GM19438 (cell line): Measurements from ENCODE around the gene PRDM13.

Source experiments
- ATAC-seq: cut with Tn5 transposase; IDR thresholded peaks from one replicate; pipeline ENCODE4 v1.9.1; 2021; ENCODE audit warnings: low read depth; ENCODE audit not compliant: unreplicated experiment

The PRDM13 gene

GRCh38 chr6:99603421-99604165 lies 3.0 kb upstream of the PRDM13 start:
- peak; percentile 43 for ATAC-seq

DNA sequence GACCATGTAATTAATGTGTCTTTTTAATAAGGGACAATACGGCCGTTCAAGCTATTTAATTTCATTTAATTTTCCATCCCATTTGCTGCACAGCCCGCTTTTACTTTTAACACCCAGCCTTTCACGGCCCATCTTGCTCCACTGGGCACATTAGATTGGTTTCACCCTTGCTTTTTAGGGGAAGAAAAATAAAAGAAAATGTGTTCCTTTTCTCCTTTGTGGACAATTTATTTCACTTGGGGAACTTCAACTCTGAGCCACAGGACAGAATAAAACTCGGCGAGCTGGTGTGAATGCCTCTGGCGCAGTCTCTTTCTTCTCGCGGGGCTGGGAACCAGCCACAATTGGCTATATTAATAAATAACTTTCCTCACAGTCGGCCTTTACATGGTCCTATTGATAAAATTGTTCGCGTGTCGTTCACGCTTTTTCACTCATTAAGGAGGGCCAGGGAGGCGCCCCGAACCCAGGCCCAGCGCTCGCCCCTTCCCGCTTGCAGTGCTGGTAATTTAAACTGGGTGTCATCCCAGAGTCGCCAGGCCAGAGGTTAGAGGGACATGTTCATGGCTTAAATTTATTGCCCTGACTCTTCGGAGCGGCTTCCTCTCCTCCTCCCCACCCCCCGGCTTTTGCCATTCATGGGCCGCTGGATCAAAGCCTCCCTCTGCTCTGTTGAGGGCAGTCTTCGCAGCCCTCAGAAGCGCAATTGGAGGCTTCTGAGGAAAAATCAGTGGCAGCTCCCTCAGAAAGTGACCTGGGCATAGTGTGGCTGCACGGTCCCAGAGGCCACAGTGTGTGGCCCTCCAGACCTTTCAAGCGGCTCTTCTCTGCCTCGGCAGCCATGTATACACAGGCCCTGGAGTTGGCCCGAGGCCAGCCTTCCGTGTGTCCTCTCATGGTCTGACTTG lies 2.2 kb upstream of the PRDM13 start:
- ATAC-seq: no peak

DNA sequence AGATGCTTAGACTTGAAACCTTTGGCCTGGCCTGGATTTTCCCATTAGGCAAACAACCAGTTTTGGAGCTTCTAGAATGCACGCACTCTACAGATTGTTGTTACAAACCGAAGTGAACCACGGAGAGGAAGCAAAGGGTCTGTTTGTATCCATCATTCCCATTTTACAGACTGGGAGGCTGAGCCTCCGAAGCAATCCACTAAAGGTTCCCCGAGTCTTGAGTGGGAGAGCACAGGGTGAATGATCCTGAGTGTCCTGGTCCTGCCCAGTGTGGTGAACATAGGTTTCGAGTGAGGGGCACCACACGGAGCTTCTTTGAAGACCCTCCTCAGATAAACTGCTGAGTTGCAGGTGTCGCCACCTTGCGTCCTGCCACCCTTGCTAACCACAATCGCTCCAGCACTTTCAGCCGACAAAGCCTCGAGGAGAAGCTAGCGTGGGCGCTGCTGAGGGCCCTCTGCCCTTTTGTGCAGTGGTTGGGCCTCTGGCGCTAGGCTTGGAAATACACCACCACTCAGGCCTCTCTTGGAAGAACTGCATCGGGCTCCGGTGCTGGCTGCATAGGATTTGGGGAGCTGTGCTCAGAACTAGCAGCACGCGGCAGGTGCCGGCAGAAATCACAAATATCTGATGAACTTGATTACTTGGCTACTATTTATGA lies 1.4 kb upstream of the PRDM13 start:
- ATAC-seq: no peak

- ATAC-seq: no peak
These were observed 550 bp upstream of the PRDM13 start for GRCh38 chr6:99605911-99606655.

DNA sequence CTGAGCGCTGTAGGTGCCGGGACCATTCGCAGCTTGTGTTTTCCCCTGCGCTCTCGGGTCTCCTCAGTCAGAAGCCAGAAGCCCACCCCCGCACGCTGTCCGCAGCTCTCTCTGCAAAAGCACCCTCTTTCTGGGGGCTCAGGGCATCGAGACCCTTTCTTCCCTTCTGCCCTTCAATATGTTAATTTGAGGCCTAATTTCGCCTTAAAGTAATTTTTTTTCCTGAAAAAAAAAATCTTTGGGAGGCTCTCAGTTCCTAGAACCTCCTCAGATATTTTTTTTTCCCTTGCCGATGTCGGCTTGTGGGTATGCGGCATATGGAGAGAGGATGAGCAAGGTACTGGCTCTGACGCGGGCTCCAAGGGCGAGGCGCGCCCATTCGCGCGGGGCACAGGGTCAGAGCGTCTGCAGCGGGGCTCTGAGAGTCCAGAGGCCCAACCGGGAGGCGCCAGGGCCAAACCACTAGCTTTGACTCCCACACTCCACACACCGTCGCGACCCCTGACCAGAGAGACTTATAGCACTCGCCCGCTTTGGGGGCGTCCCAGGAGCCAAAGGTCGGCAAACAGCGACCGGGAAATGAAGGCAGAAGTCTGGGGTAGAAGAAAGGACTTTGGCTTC lies 893 bp downstream of the PRDM13 start:
- ATAC-seq: no peak

- ATAC-seq: no peak
These were observed 1.6 kb downstream of the PRDM13 start for GRCh38 chr6:99608059-99608885.

DNA sequence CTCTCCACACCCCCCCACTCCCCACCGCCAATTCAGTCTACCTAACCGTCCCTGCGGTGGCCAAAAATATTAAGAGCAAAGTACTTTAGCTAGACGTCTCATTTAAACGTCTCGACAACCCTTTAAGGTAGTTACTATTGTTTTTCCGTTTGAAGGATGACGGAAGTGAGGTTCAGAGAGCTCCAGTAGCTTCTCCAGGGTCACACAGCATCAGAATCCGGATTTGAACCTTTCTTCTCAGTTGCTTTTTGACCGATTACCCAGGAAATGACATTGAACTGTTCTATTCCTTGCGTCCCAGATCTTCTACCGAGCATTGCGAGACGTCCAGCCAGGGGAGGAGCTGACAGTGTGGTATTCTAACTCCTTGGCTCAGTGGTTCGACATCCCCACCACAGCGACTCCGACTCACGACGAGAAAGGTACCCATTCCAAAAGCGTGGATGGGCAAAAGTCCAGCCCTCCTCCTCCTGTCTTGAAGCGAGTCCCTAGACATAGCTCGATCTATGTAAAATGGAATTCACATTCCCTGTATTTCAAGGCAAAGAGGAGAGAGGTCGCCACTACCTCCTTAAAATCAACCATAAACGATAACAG lies 2.4 kb downstream of the PRDM13 start:
- ATAC-seq: no peak

GRCh38 chr6:99609905-99610489 lies 3.4 kb downstream of the PRDM13 start:
- no peak for ATAC-seq

GRCh38 chr6:99611148-99611547 lies 4.5 kb downstream of the PRDM13 start:
- peak; percentile 40 for ATAC-seq

GRCh38 chr6:99612551-99613408 lies 6.1 kb downstream of the PRDM13 start:
- peak; percentile 0 for ATAC-seq

GRCh38 chr6:99613409-99613704 lies 6.7 kb downstream of the PRDM13 start:
- ATAC-seq: peak; percentile 52

DNA sequence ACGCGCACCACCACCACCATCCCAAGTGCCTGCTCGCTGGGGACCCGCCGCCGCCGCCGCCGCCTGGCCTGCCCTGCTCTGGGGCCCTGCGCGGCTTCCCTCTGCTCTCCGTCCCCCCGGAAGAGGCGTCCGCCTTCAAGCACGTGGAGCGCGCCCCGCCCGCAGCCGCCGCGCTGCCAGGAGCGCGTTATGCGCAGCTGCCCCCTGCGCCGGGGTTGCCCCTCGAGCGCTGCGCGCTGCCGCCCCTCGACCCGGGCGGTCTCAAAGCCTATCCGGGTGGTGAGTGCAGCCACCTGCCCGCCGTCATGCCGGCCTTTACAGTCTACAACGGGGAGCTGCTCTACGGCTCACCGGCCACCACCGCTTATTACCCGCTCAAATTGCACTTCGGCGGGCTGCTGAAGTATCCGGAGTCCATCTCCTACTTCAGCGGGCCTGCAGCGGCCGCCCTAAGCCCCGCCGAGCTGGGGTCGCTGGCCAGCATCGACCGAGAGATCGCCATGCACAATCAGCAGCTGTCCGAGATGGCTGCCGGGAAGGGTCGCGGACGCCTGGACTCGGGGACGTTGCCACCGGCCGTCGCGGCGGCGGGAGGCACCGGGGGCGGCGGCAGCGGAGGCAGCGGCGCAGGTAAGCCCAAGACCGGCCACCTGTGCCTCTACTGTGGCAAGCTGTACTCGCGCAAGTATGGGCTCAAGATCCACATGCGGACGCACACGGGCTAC lies 7.2 kb downstream of the PRDM13 start:
- ATAC-seq: peak; percentile 62

DNA sequence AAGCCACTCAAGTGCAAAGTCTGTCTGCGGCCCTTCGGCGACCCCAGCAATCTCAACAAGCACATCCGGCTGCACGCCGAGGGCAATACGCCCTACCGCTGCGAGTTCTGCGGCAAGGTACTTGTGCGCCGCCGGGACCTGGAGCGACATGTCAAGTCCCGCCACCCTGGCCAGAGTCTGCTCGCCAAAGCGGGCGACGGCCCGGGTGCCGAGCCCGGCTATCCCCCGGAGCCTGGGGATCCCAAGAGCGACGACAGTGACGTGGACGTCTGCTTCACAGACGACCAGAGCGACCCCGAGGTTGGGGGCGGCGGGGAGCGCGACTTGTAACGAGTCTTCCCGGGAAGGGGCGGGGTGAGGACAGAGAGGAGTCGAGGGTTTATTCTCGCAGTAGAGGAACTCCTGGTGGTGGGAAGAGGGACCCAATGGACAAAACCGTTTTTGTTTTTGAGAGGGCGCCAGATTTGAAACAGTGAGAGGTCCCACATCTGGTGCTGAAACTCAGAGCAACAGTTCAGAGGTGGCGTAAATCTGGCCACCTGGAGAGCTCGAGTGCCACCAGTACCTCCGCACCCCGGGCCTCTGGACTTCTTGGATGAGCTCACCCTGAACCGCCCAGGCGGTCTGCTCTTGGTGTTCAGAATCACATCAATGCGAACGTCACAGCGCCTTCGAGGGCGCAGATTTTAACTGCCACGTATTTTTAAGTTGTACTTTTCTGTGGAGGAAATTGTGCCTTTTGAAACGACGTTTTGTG lies 8.0 kb downstream of the PRDM13 start:
- ATAC-seq: peak; percentile 22

- ATAC-seq: no peak
These were observed 10.5 kb downstream of the PRDM13 start for GRCh38 chr6:99617131-99617530.

DNA sequence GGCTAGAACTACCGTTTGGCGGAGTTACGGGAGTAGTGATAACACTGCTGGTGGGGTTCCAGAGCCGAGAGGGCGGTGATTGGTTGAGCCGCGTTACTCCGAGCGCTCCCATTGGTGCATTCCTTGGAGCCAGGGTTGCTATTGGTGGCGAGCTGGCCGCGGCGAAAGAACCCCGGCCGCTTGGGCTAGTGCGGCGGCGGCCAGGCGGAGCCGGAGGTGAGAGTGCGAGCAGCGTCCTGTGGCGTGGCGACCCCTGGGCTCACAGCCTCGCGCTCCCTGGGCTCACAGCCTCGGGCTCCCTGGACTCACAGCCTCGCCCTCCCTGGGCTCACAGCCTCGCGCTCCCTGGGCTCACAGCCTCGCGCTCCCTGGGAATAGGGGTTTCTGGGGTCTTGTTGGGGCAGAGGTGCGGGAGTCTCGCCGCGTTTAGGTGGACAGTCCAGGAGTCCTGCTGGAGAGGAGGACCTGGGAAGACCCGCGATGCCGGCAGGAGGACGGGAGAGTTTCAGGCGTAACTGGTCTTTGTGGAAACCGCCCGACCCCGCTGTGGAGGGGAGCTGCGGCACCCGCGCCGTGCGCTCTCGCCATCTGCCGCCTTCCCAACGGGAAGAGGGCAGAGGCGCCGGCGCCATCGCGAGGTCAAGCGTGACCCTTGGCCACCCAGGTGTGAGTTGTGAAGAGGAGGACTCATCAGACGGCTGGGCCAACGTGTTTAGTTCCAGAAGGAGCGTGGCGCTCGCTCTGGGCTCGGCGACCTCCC lies 12.2 kb downstream of the PRDM13 start:
- ATAC-seq: no peak

DNA sequence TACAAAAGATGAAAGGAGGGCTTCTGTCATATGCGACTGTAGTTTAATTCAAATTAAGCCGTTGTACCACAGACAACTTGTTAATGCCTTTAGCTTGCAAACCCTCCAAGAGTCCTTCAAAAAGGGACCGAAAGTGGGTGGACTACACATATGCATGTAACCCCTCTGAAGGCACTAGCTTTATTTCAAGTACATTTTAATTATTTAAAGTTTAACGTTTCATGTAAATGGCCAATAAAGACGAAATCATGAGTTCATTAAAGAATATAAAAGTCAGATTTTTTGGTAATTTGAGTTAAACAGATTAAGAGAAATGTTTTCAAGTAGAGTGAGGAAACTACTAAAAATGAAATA lies 12.8 kb downstream of the PRDM13 start:
- no peak for ATAC-seq
